ENCODE measurements around the gene TM2D1.
A peak's percentile ranks its signal among the peaks of the same experiment; 100 is the strongest.
"Not testable (repeated sequence)": the region's sequence is repeated elsewhere in the genome, so short reads cannot be mapped to it uniquely, and the experiment has no call there.

Gene TM2D1

GRCh38 chr1:61740751-61741700 is 16.1 kb upstream of the TM2D1 start:
- Histone ChIP-seq H3K4me1 (peaks cover 0 to 17% (median 6%) of the 10 kb centered on the region in 4 donors), H3K9me3 (no peaks in the 10 kb centered on the region), H3K36me3 (no peaks in the 10 kb centered on the region), H3K27ac (peak overlapping the region; percentile 94 to 99), H3K4me3 (peak overlapping the region; percentile 72 to 92), H3K27me3 (no peaks in the 10 kb centered on the region)
- DNase-seq: no peak
- TF ChIP-seq CTCF (IDR thresholded peaks at IDR 0.05): no peak
- intact Hi-C loops (cut with DNase I; ENCODE audit: low total_unique reads): loop anchor here (5.0 to 10.0 kb wide), 2 partner anchors 114 to 689 kb away; no protein-coding TSS in a partner anchor

- H3K36me3 ChIP-seq: no peaks in the 10 kb centered on the region
- no peak overlapping the region for H3K27ac ChIP-seq
- TF ChIP-seq CTCF (IDR thresholded peaks at IDR 0.05): no peak
- H3K4me1 ChIP-seq: no peaks in the 10 kb centered on the region
- H3K9me3 ChIP-seq: no peaks in the 10 kb centered on the region
- no peak for DNase-seq
- intact Hi-C loops (cut with DNase I; ENCODE audit: low total_unique reads): loop anchor here (5.0 kb wide), 1 partner anchor 700 kb away; no protein-coding TSS in a partner anchor
- H3K4me3 ChIP-seq: no peak overlapping the region
- H3K27me3 ChIP-seq: no peaks in the 10 kb centered on the region
These were observed 7.8 kb upstream of the TM2D1 start for GRCh38 chr1:61732726-61733125.

- H3K4me1 ChIP-seq, H3K27me3 ChIP-seq: not testable (repeated sequence)
- intact Hi-C loops (cut with DNase I; ENCODE audit: low total_unique reads): loop anchor here (5.0 kb wide), 1 partner anchor 702 kb away; no protein-coding TSS in a partner anchor
These were observed 5.7 kb upstream of the TM2D1 start for GRCh38 chr1:61730679-61731078.

GRCh38 chr1:61727544-61727943 is 2.6 kb upstream of the TM2D1 start:
- no peaks in the 10 kb centered on the region for H3K36me3 ChIP-seq
- H3K9me3 ChIP-seq: no peaks in the 10 kb centered on the region
- H3K4me1 ChIP-seq: peaks cover 0 to 18% (median 10%) of the 10 kb centered on the region in 4 donors
- intact Hi-C loops (cut with DNase I; ENCODE audit: low total_unique reads): no loop called here
- no peak overlapping the region for H3K4me3 ChIP-seq
- H3K27me3 ChIP-seq: no peaks in the 10 kb centered on the region
- no peak overlapping the region for H3K27ac ChIP-seq
- TF ChIP-seq CTCF (IDR thresholded peaks at IDR 0.05): no peak
- no peak for DNase-seq

More at GRCh38 chr1:61730679-61731078, 5.7 kb upstream of the TM2D1 start:
- DNase-seq, H3K9me3 ChIP-seq, H3K4me3 ChIP-seq, H3K36me3 ChIP-seq, H3K27ac ChIP-seq: not testable (repeated sequence)

- peaks cover 0 to 13% (median 12%) of the 10 kb centered on the region in 3 donors for H3K36me3 ChIP-seq
- intact Hi-C loops (cut with DNase I; ENCODE audit: low total_unique reads): no loop called here
- no peaks in the 10 kb centered on the region for H3K9me3 ChIP-seq
- peak overlapping the region; percentile 89 to 93 for H3K27ac ChIP-seq
- H3K4me3 ChIP-seq: peak overlapping the region; percentile 79 to 89
- H3K4me1 ChIP-seq: peaks cover 0 to 34% (median 16%) of the 10 kb centered on the region in 4 donors
- DNase-seq: no peak
- H3K27me3 ChIP-seq: no peaks in the 10 kb centered on the region
- TF ChIP-seq CTCF (IDR thresholded peaks at IDR 0.05): no peak
These were observed 482 bp downstream of the TM2D1 start for GRCh38 chr1:61724506-61724812.

GRCh38 chr1:61718996-61719663 is 5.8 kb downstream of the TM2D1 start:
- H3K4me3 ChIP-seq; H3K9me3 ChIP-seq; H3K27me3 ChIP-seq; H3K27ac ChIP-seq; intact Hi-C loops (cut with DNase I; ENCODE audit: low total_unique reads); DNase-seq: not testable (repeated sequence)
- Histone ChIP-seq H3K4me1 (peaks cover 0 to 35% (median 15%) of the 10 kb centered on the region in 4 donors), H3K36me3 (peaks cover 0 to 32% (median 12%) of the 10 kb centered on the region in 3 donors)
